Measurements from ENCODE around the gene UPK1A.

Gene UPK1A

DNA sequence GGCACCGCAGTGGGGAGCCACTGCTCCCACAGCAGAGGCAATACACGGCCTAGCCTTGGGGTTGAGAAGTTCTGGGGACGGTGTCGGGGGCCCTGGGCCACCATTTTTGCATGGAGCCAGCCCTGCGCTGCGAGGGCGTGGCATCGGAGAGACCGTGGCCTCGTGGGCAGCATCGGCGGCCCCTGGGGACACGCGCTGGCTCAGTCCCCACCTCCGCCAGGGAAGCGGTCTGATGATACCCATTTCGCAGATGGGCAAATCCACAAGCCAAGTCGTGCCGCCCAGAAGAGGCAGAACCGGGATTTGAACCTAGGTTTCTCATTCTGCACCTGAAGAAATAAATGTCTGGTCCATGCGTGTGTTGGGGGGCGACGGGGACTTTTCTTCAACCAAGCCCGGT lies 1.2 kb upstream of the UPK1A start:
- TF ChIP-seq, protein P1, sequence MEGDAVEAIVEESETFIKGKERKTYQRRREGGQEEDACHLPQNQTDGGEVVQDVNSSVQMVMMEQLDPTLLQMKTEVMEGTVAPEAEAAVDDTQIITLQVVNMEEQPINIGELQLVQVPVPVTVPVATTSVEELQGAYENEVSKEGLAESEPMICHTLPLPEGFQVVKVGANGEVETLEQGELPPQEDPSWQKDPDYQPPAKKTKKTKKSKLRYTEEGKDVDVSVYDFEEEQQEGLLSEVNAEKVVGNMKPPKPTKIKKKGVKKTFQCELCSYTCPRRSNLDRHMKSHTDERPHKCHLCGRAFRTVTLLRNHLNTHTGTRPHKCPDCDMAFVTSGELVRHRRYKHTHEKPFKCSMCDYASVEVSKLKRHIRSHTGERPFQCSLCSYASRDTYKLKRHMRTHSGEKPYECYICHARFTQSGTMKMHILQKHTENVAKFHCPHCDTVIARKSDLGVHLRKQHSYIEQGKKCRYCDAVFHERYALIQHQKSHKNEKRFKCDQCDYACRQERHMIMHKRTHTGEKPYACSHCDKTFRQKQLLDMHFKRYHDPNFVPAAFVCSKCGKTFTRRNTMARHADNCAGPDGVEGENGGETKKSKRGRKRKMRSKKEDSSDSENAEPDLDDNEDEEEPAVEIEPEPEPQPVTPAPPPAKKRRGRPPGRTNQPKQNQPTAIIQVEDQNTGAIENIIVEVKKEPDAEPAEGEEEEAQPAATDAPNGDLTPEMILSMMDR (IDR thresholded peaks at IDR 0.05; ENCODE audit: low read depth, low read length), result no peak
- in situ Hi-C loops (cut with HindIII; ENCODE audit: low sequenced_read_pairs), result no loop called here
- DNase-seq (ENCODE audit: low read depth, low spot score), result no peak
- no peak overlapping the region for H3K4me3 ChIP-seq (ENCODE audit: low read depth, low read length)

DNA sequence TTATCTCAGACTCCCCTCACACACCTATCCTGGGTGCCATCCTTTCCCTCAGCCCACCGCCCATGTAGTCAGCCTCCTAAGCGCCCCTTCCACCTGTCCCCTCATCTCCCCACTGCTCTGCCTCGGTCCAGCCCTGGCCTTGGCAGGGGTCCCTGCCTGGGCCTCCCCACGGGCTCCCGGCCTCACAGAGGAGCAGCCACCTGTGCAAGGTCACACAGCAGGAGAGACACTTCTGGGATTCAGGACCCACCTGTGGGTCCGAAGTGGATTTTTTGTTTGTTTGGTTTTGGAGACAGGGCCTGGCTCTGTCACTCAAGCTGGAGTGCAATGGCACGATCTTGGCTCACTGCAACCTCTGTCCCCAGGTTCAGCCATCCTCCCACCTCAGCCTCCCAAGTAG lies 713 bp upstream of the UPK1A start:
- no peak for DNase-seq (ENCODE audit: low read depth, low spot score)
- TF ChIP-seq, protein P1 (IDR thresholded peaks at IDR 0.05; ENCODE audit: low read depth, low read length), result no peak
- no peak overlapping the region for H3K4me3 ChIP-seq (ENCODE audit: low read depth, low read length)
- in situ Hi-C loops (cut with HindIII; ENCODE audit: low sequenced_read_pairs), result no loop called here

DNA sequence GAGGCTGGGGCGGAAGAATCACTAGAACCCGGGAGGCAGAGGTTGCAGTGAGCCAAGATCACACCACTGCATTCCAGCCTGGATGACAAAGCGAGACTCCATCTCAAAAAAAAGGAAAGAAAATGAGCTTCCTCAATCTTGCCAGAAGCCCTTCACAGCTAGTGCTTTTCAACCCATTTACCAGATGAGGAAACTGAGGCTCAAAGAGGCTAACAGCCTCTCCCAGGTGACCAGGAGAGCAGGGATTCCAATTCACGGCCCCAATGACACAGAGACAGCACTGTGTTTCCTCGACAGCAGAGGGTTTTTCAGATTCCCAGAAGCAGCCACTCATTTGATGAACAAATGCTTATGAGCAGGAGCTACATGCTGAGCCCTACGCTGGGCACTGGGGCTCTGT lies 3.2 kb downstream of the UPK1A start:
- in situ Hi-C loops (cut with HindIII; ENCODE audit: low sequenced_read_pairs), result no loop called here
- no peak for DNase-seq (ENCODE audit: low read depth, low spot score)
- H3K4me3 ChIP-seq (ENCODE audit: low read depth, low read length), result no peak overlapping the region
- TF ChIP-seq, protein P1 (IDR thresholded peaks at IDR 0.05; ENCODE audit: low read depth, low read length), result no peak

DNA sequence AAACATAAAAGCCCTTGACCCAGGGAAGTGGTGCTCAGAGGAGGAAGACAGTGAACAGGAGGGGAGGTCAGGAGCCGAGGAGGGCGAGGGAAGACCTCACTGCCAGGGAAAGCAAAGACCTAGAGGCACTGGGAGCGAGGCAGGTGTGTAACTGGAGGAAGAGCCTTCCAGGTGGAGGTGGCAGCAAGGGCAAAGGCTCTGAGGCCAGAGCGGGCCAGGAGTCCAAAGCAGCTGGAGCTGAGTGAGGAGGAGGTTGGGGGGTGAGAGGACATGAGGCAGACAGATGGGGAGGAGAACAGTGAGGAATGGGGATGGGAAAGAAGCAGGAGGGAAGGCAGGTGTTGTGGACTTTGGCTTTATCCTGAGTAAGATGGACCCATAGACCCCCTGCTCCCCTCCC lies 3.7 kb downstream of the UPK1A start:
- H3K4me3 ChIP-seq (ENCODE audit: low read depth, low read length), result no peak overlapping the region
- in situ Hi-C loops (cut with HindIII; ENCODE audit: low sequenced_read_pairs), result no loop called here
- TF ChIP-seq, protein P1 (IDR thresholded peaks at IDR 0.05; ENCODE audit: low read depth, low read length), result no peak
- DNase-seq (ENCODE audit: low read depth, low spot score), result no peak

DNA sequence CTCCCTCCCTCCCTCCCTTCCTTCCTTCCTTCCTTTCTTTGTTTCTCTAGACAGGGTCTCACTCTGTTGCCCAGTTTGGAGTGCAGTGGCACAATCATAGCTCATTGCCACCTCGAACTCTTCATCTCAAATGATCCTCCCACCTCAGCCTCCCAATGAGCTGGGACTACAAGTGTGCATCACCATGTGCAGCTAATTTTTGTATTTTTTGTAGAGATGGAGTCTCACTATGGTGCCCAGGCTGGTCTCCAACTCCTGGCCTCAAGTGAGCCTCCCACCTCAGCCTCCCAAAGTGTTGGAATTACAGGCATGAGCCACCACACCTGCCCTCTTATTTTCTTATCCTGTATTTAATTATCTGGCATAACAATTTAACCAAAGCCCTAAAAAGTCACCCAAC lies 4.4 kb downstream of the UPK1A start:
- DNase-seq (ENCODE audit: low read depth, low spot score), result no peak
- TF ChIP-seq, protein P1 (IDR thresholded peaks at IDR 0.05; ENCODE audit: low read depth, low read length), result no peak
- H3K4me3 ChIP-seq (ENCODE audit: low read depth, low read length), result no peak overlapping the region
- in situ Hi-C loops (cut with HindIII; ENCODE audit: low sequenced_read_pairs), result no loop called here

DNA sequence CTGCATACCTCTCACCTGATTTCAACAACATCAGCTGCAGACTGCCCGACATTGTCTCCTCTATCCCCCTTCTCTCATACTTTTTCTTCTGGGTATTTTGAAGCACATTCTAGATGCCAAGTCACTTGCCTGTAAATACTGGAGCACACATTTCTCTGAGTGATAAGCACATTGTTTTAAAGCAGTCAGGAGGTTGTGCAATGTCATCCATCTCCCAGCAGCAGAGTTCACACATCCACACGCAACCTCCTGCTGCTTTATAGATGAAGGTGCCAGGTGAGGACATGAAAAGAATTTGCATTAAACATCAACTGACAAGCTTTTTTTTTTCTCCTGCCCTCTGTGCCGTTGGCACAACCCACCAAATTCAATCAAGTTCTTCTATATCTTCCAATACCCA lies 5.5 kb downstream of the UPK1A start:
- no peak overlapping the region for H3K4me3 ChIP-seq (ENCODE audit: low read depth, low read length)
- TF ChIP-seq, protein P1 (IDR thresholded peaks at IDR 0.05; ENCODE audit: low read depth, low read length), result no peak
- no peak for DNase-seq (ENCODE audit: low read depth, low spot score)
- in situ Hi-C loops (cut with HindIII; ENCODE audit: low sequenced_read_pairs), result no loop called here
